HepG2 (cell line): ENCODE measurements around the gene MPP3. TPM values are rescaled to one million over a fixed set of nuclear protein-coding genes. Genes with fewer than 3 reads are reported as not detected.

Source experiments
- HDAC1 ChIP-seq: sonication (generic); formaldehyde crosslinking; IDR thresholded peaks from 2 replicates; pipeline ENCODE4 v1.5.1; 2020; ENCODE audit warnings: mild to moderate bottlenecking, missing genetic modification reagents
- NCOR1 ChIP-seq: fragments of 200-600 bp; sonication (generic); IDR thresholded peaks from 2 replicates; pipeline ENCODE4 v1.7.0; 2017; ENCODE audit warnings: antibody characterized with exemption, low read length, borderline replicate concordance
- ZMAT3 ChIP-seq: sonication (generic); formaldehyde crosslinking; conservative IDR thresholded peaks from 2 replicates; pipeline ENCODE4 v1.7.0; 2021; ENCODE audit warnings: missing genetic modification reagents
- ZNF451 ChIP-seq: sonication (generic); formaldehyde crosslinking; IDR thresholded peaks from 2 replicates; pipeline ENCODE4 v1.5.0; 2020; ENCODE audit warnings: mild to moderate bottlenecking, missing genetic modification reagents
- ZNF605 ChIP-seq: sonication (generic); formaldehyde crosslinking; IDR thresholded peaks from 2 replicates; pipeline ENCODE4 v1.8.0; 2022; ENCODE audit warnings: mild to moderate bottlenecking, missing genetic modification reagents
- ZNF629 ChIP-seq: sonication (generic); formaldehyde crosslinking; conservative IDR thresholded peaks from 2 replicates; pipeline ENCODE4 v1.5.0; 2020; ENCODE audit warnings: missing genetic modification reagents
- polyA plus RNA-seq, 8 experiments: library from polyadenylated mRNA; depleted of rRNA in 3 of 8; stranded (reverse) in 7 of 8; unstranded in 1 of 8; fragments of >200 nt; fragmentation: Illumina TruSeq in 4 of 8; extraction: Trizol in 4 of 8; gene quantifications; 2 replicates each; pipeline versions ENCODE4 v1.2.1 to v1.2.3, GENCODE V29; 2011 to 2016; ENCODE audit warnings: low read depth in 4 of 8, missing spikeins in 1 of 8, mixed read lengths in 1 of 8; ENCODE audit not compliant: insufficient read depth in 1 of 8
- total RNA-seq, 5 experiments: library from RNA; depleted of rRNA; stranded (reverse); fragments of >200 nt; fragmentation: Illumina TruSeq; extraction: Trizol; gene quantifications; 2 replicates each; pipeline ENCODE4 v1.2.3, GENCODE V29; 2016; ENCODE audit warnings: low read depth in 1 of 5
- TF ChIP-seq, protein P1 (sequence below): sonication (generic); formaldehyde crosslinking; IDR thresholded peaks from 2 replicates; pipeline ENCODE4 v1.5.1; 2020; ENCODE audit warnings: mild to moderate bottlenecking, missing genetic modification reagents, moderate library complexity
- TF ChIP-seq, protein P2 (sequence below), 2 experiments: sonication (generic) in 1 of 2; formaldehyde crosslinking in 1 of 2; IDR thresholded peaks; 2 replicates each; pipeline versions ENCODE4 v1.4.0 to v1.6.1; 2018 to 2020; ENCODE audit warnings: missing genetic modification reagents in 2 of 2, borderline replicate concordance in 1 of 2, low read depth in 1 of 2, mild to moderate bottlenecking in 1 of 2, missing biosample characterization in 1 of 2
- TF ChIP-seq, protein P3 (sequence below): IDR thresholded peaks from 2 replicates; pipeline ENCODE4 v1.6.1; 2016; ENCODE audit warnings: missing biosample characterization, missing genetic modification reagents, low read depth
- TF ChIP-seq, protein P4 (sequence below), 2 experiments: sonication (generic) in 1 of 2; formaldehyde crosslinking in 1 of 2; IDR thresholded peaks; 2 replicates each; pipeline versions ENCODE4 v1.5.1 to v1.6.1; 2011 to 2020; ENCODE audit warnings: borderline replicate concordance in 1 of 2, low read depth in 1 of 2, low read length in 1 of 2, mild to moderate bottlenecking in 1 of 2, missing genetic modification reagents in 1 of 2, moderate library complexity in 1 of 2

The MPP3 gene
- total and polyA plus RNA-seq, 2 of the 13 experiments (the other 11 are each of a cell fraction or from before 2014, with no cell fraction given) = 0.91 to 1.8 TPM

DNA sequence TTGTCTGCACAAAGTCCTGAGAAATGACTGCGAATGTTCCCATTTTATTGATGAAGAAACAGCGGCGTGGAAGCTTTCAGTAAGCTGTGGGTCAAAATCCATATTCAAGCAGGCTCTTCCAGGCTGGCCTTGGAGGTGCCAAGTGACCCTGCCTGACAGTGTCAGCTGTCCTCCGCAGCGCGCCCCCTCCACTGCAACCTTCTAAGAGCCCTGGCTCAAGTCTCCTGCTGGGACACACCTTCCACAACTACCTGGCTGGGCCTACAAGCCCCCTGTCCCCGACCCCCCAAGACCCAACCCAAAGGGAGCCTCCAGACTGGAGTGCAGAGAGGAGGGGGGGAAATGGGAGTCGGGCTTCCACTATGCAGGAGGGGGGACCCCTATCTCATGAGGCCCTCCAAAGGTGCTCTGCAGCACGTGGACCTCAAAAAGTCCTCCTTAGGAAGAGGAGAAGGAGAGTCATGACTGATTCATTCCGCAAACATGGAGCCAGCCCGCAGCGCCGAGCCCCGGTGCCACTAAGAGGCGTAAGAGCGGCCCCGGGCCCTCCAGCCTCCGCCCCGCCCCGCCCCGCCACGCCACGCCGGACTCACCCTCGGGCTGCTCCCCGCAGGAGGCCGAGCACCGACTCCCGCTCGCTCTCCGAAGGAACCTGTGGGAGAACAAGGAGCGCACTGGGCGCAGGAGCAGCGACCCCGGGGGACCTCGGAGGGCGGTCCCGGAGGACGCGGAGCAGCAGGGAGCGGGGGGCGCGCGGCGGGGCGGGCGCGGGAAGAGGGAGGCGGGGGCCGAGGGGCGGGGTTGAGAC, 574 bp downstream of the MPP3 start (continued):
- TF ChIP-seq, protein P1, sequence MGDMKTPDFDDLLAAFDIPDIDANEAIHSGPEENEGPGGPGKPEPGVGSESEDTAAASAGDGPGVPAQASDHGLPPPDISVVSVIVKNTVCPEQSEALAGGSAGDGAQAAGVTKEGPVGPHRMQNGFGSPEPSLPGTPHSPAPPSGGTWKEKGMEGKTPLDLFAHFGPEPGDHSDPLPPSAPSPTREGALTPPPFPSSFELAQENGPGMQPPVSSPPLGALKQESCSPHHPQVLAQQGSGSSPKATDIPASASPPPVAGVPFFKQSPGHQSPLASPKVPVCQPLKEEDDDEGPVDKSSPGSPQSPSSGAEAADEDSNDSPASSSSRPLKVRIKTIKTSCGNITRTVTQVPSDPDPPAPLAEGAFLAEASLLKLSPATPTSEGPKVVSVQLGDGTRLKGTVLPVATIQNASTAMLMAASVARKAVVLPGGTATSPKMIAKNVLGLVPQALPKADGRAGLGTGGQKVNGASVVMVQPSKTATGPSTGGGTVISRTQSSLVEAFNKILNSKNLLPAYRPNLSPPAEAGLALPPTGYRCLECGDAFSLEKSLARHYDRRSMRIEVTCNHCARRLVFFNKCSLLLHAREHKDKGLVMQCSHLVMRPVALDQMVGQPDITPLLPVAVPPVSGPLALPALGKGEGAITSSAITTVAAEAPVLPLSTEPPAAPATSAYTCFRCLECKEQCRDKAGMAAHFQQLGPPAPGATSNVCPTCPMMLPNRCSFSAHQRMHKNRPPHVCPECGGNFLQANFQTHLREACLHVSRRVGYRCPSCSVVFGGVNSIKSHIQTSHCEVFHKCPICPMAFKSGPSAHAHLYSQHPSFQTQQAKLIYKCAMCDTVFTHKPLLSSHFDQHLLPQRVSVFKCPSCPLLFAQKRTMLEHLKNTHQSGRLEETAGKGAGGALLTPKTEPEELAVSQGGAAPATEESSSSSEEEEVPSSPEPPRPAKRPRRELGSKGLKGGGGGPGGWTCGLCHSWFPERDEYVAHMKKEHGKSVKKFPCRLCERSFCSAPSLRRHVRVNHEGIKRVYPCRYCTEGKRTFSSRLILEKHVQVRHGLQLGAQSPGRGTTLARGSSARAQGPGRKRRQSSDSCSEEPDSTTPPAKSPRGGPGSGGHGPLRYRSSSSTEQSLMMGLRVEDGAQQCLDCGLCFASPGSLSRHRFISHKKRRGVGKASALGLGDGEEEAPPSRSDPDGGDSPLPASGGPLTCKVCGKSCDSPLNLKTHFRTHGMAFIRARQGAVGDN = peak; percentile 52; the same call in 1 of the 2 replicates
- TF ChIP-seq HDAC1 (peak; percentile 45; the same call in 1 of the 2 replicates), NCOR1 (no peak), ZNF629 (CRISPR knock-in tag) (peak; percentile 63), ZNF605 (CRISPR knock-in tag) (peak; percentile 23; the same call in 1 of the 2 replicates), ZNF451 (no peak), ZMAT3 (CRISPR knock-in tag) (0 out of 2 replicates have a peak, but pooled peaks have one; percentile 47)
- TF ChIP-seq, protein P2, sequence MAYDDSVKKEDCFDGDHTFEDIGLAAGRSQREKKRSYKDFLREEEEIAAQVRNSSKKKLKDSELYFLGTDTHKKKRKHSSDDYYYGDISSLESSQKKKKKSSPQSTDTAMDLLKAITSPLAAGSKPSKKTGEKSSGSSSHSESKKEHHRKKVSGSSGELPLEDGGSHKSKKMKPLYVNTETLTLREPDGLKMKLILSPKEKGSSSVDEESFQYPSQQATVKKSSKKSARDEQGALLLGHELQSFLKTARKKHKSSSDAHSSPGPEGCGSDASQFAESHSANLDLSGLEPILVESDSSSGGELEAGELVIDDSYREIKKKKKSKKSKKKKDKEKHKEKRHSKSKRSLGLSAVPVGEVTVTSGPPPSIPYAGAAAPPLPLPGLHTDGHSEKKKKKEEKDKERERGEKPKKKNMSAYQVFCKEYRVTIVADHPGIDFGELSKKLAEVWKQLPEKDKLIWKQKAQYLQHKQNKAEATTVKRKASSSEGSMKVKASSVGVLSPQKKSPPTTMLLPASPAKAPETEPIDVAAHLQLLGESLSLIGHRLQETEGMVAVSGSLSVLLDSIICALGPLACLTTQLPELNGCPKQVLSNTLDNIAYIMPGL (CRISPR knock-in tag; IDR thresholded peaks at IDR 0.05; ENCODE audit: borderline replicate concordance in 1 of 2, low read depth in 1 of 2) = peak in 1 of 2 experiments; percentile 49; a peak in 1 of 4 replicates
- TF ChIP-seq, protein P3, sequence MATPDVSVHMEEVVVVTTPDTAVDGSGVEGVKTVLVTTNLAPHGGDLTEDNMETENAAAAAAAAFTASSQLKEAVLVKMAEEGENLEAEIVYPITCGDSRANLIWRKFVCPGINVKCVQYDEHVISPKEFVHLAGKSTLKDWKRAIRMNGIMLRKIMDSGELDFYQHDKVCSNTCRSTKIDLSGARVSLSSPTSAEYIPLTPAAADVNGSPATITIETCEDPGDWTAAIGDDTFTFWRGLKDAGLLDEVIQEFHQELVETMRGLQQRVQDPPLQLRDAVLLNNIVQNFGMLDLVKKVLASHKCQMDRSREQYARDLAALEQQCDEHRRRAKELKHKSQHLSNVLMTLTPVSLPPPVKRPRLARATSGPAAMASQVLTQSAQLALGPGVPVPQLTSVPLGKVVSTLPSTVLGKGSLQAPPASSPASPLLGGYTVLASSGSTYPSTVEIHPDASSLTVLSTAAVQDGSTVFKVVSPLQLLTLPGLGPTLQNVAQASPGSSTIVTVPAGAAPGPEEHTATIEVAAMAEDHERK (CRISPR knock-in tag) = no peak
- TF ChIP-seq, protein P4, sequence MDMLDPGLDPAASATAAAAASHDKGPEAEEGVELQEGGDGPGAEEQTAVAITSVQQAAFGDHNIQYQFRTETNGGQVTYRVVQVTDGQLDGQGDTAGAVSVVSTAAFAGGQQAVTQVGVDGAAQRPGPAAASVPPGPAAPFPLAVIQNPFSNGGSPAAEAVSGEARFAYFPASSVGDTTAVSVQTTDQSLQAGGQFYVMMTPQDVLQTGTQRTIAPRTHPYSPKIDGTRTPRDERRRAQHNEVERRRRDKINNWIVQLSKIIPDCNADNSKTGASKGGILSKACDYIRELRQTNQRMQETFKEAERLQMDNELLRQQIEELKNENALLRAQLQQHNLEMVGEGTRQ (IDR thresholded peaks at IDR 0.05; ENCODE audit: low read depth, low read length) = 0 out of 2 replicates have a peak, but pooled peaks have one; percentile 3
- TF ChIP-seq, protein P4 (CRISPR knock-in tag; IDR thresholded peaks at IDR 0.05; ENCODE audit: borderline replicate concordance) = no peak
